ENCODE measurements around the gene PCK1. TPM values are rescaled to one million over a fixed set of nuclear protein-coding genes. Genes with fewer than 3 reads are reported as not detected.

Gene PCK1
- total RNA-seq, 4 donors from 2014 or later: 16.1 to 131 (median 65.2) TPM

DNA sequence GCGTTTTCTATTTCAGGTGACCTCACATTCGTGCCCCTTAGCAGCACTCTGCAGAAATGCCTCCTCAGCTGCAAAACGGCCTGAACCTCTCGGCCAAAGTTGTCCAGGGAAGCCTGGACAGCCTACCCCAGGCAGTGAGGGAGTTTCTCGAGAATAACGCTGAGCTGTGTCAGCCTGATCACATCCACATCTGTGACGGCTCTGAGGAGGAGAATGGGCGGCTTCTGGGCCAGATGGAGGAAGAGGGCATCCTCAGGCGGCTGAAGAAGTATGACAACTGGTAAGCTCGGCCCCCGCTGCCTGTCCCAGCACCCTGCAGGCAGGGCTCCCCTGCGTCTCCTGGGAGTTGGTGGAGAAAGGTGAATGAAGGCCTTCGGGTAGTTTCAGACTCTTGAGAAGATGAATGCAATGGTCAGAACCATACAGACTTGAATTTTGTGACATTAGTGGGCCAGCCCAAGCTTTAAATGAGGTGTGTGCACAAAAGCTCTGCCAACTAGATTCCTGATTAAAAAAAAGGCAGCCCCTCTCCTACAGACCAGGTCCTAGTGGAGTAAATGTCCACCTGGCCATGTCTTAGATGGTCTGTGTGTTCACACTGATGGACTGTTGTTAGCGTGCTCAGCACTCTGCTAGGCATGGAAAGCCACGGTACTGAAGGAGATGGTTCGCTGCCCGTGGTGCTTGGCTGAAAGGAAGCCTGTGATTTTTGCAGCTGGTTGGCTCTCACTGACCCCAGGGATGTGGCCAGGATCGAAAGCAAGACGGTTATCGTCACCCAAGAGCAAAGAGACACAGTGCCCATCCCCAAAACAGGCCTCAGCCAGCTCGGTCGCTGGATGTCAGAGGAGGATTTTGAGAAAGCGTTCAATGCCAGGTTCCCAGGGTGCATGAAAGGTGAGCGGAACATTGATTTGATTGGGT lies 708 bp downstream of the PCK1 start:
- H3K4me1 ChIP-seq: peaks cover 0 to 8% (median 0%) of the 10 kb centered on the region in 4 donors
- DNase-seq (ENCODE audit: low spot score in 2 of 2): no peak
- H3K4me3 ChIP-seq: no peak overlapping the region
- WGBS, 2 donors: 74 to 81% methylated on average over 24 of the region's 24 CpGs
- peak overlapping the region in 1 of 4 donors; percentile 11 for H3K27ac ChIP-seq
- TF ChIP-seq EP300 (IDR thresholded peaks at IDR 0.05) (no peak), POLR2A (IDR thresholded peaks at IDR 0.05) (no peak)
- TF ChIP-seq, protein P1, sequence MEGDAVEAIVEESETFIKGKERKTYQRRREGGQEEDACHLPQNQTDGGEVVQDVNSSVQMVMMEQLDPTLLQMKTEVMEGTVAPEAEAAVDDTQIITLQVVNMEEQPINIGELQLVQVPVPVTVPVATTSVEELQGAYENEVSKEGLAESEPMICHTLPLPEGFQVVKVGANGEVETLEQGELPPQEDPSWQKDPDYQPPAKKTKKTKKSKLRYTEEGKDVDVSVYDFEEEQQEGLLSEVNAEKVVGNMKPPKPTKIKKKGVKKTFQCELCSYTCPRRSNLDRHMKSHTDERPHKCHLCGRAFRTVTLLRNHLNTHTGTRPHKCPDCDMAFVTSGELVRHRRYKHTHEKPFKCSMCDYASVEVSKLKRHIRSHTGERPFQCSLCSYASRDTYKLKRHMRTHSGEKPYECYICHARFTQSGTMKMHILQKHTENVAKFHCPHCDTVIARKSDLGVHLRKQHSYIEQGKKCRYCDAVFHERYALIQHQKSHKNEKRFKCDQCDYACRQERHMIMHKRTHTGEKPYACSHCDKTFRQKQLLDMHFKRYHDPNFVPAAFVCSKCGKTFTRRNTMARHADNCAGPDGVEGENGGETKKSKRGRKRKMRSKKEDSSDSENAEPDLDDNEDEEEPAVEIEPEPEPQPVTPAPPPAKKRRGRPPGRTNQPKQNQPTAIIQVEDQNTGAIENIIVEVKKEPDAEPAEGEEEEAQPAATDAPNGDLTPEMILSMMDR (IDR thresholded peaks at IDR 0.05): no peak
- H3K27me3 ChIP-seq: peaks cover 0 to 33% of the 10 kb centered on the region in 2 donors
- no peaks in the 10 kb centered on the region for H3K36me3 ChIP-seq
- no peaks in the 10 kb centered on the region for H3K9me3 ChIP-seq

DNA sequence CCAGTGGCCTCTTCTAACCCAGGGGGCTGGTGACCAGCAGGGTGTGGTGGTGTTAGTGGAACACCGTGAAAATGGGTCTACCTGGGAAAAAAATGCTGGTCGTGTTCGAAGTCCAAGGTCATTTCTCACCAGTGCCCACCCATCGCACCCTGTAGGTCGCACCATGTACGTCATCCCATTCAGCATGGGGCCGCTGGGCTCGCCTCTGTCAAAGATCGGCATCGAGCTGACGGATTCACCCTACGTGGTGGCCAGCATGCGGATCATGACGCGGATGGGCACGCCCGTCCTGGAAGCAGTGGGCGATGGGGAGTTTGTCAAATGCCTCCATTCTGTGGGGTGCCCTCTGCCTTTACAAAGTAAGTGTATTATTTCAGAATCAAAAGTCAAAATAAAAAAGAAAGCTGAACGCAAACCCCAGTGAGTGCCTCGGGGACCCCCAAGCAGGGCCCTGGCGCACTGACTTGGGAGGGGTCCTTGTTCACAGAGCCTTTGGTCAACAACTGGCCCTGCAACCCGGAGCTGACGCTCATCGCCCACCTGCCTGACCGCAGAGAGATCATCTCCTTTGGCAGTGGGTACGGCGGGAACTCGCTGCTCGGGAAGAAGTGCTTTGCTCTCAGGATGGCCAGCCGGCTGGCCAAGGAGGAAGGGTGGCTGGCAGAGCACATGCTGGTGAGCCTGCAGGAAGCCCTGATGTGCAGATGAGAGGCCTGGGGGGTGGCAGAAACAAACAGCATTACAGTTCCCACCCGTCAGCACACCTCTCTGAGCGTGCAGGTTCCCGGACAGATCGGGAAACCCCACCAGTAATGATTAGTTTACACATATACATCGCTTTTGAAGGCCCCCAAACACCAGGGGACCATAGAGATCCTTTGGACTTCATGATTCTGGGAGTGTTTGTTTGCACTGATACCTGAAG lies 1.9 kb downstream of the PCK1 start:
- H3K36me3 ChIP-seq: no peaks in the 10 kb centered on the region
- H3K27ac ChIP-seq: no peak overlapping the region
- H3K4me3 ChIP-seq: no peak overlapping the region
- H3K9me3 ChIP-seq: no peaks in the 10 kb centered on the region
- DNase-seq (ENCODE audit: low spot score in 2 of 2): no peak
- H3K27me3 ChIP-seq: peaks cover 0 to 32% of the 10 kb centered on the region in 2 donors
- TF ChIP-seq, protein P1 (IDR thresholded peaks at IDR 0.05): no peak
- TF ChIP-seq EP300 (IDR thresholded peaks at IDR 0.05): no peak
- TF ChIP-seq POLR2A (IDR thresholded peaks at IDR 0.05): no peak
- WGBS, 2 donors: 92 to 94% methylated on average over 35 of the region's 35 CpGs
- peaks cover 0 to 8% (median 0%) of the 10 kb centered on the region in 4 donors for H3K4me1 ChIP-seq

DNA sequence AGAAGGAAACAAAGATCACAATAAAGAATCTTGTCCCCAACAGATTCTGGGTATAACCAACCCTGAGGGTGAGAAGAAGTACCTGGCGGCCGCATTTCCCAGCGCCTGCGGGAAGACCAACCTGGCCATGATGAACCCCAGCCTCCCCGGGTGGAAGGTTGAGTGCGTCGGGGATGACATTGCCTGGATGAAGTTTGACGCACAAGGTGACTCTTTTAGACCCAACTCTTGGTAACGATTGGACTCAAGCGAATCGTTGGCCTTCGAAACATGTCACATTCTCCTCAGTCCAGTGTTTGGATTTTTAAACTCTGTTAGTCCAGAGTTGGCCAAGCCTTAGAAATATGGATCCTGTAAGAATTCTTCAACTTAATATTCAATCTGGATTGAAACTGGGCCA lies 2.6 kb downstream of the PCK1 start:
- no peak for DNase-seq (ENCODE audit: low spot score in 2 of 2)
- WGBS, 2 donors: 97 to 99% methylated on average over 12 of the region's 12 CpGs
- Histone ChIP-seq H3K36me3 (no peaks in the 10 kb centered on the region), H3K4me1 (peaks cover 0 to 8% (median 0%) of the 10 kb centered on the region in 4 donors), H3K9me3 (no peaks in the 10 kb centered on the region), H3K27me3 (peaks cover 0 to 28% of the 10 kb centered on the region in 2 donors), H3K27ac (no peak overlapping the region), H3K4me3 (no peak overlapping the region)
- TF ChIP-seq, protein P1 (IDR thresholded peaks at IDR 0.05): no peak
- TF ChIP-seq POLR2A (IDR thresholded peaks at IDR 0.05) (no peak), EP300 (IDR thresholded peaks at IDR 0.05) (no peak)

DNA sequence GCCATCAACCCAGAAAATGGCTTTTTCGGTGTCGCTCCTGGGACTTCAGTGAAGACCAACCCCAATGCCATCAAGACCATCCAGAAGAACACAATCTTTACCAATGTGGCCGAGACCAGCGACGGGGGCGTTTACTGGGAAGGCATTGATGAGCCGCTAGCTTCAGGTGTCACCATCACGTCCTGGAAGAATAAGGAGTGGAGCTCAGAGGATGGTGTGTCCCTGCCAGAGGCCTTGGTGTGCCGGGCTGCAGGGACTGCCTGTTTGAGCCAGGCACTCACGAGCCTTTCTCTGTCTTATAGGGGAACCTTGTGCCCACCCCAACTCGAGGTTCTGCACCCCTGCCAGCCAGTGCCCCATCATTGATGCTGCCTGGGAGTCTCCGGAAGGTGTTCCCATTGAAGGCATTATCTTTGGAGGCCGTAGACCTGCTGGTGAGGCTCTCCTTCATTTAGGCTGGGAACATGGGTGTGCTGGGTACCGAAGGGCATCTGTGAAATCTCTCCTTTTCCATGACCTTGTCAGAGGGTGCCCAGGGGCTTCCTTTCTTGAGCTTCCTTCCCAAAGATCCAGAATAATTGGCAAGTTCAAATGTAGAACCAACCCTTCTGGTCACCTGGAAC lies 3.4 kb downstream of the PCK1 start:
- no peak overlapping the region for H3K27ac ChIP-seq
- peaks cover 0 to 8% (median 0%) of the 10 kb centered on the region in 4 donors for H3K4me1 ChIP-seq
- H3K27me3 ChIP-seq: peaks cover 0 to 23% of the 10 kb centered on the region in 2 donors
- WGBS, 2 donors: 87 to 93% methylated on average over 14 of the region's 14 CpGs
- H3K36me3 ChIP-seq: no peaks in the 10 kb centered on the region
- DNase-seq (ENCODE audit: low spot score in 2 of 2): no peak
- TF ChIP-seq POLR2A (IDR thresholded peaks at IDR 0.05) (no peak), EP300 (IDR thresholded peaks at IDR 0.05) (no peak)
- TF ChIP-seq, protein P1 (IDR thresholded peaks at IDR 0.05): no peak
- H3K9me3 ChIP-seq: no peaks in the 10 kb centered on the region
- H3K4me3 ChIP-seq: no peak overlapping the region

Measured in tibial nerve (tissue), 4 donors.